H9 (cell line): ENCODE data around the gene FCHSD2. TPM values are rescaled to one million over a fixed set of nuclear protein-coding genes. Genes with fewer than 3 reads are reported as not detected.

Experiments
- DNase-seq: peaks from one replicate; pipeline ENCODE4 v3.0.0-alpha.2; 2017
- H2AFZ ChIP-seq: one replicate; pipeline ENCODE4 v1.6.1; 2013; ENCODE audit warnings: mild to moderate bottlenecking, low read length, control low read depth, moderate library complexity
- H2AK5ac ChIP-seq: 2 replicates; pipeline ENCODE4 v1.6.1; 2013; ENCODE audit warnings: low read length, control low read depth, mixed read lengths; ENCODE audit not compliant: insufficient read length
- H2BK120ac ChIP-seq: one replicate; pipeline ENCODE4 v1.6.1; 2013; ENCODE audit warnings: low read depth, mild to moderate bottlenecking, low read length, control low read depth, inconsistent platforms; ENCODE audit not compliant: poor library complexity, severe bottlenecking
- H2BK12ac ChIP-seq: 2 replicates; pipeline ENCODE4 v1.6.1; 2013; ENCODE audit warnings: low read length, control low read depth, mixed read lengths, low read depth; ENCODE audit not compliant: insufficient read length
- H2BK15ac ChIP-seq: 2 replicates; pipeline ENCODE4 v1.6.1; 2013; ENCODE audit warnings: low read depth, low read length, control low read depth
- H2BK20ac ChIP-seq: one replicate; pipeline ENCODE4 v1.6.1; 2013; ENCODE audit warnings: low read depth, mild to moderate bottlenecking, low read length, control low read depth, inconsistent platforms; ENCODE audit not compliant: poor library complexity, severe bottlenecking
- H2BK5ac ChIP-seq: 2 replicates; pipeline ENCODE4 v1.6.1; 2013; ENCODE audit warnings: low read length, control low read depth, mixed read lengths; ENCODE audit not compliant: insufficient read length
- H3K14ac ChIP-seq: 2 replicates; pipeline ENCODE4 v1.6.1; 2013; ENCODE audit warnings: low read length, control low read depth; ENCODE audit not compliant: insufficient read depth
- H3K18ac ChIP-seq: 2 replicates; pipeline ENCODE4 v1.6.1; 2013; ENCODE audit warnings: low read depth, mild to moderate bottlenecking, mixed read lengths, low read length, control low read depth; ENCODE audit not compliant: insufficient read length
- H3K23ac ChIP-seq: 2 replicates; pipeline ENCODE4 v1.6.1; 2013; ENCODE audit warnings: low read length, control low read depth, mixed read lengths, low read depth; ENCODE audit not compliant: insufficient read length
- H3K23me2 ChIP-seq: 2 replicates; pipeline ENCODE4 v1.6.1; 2013; ENCODE audit warnings: low read depth, mild to moderate bottlenecking, mixed read lengths, low read length, control low read depth; ENCODE audit not compliant: insufficient read length, poor library complexity, severe bottlenecking
- H3K27ac ChIP-seq: 2 replicates; pipeline ENCODE4 v1.5.1; 2013; ENCODE audit warnings: low read length, control low read depth, mixed read lengths, low read depth; ENCODE audit not compliant: insufficient read length
- H3K27me3 ChIP-seq: 2 replicates; pipeline ENCODE4 v1.6.1; 2013; ENCODE audit warnings: low read length, control low read depth, inconsistent platforms; ENCODE audit not compliant: insufficient read depth
- H3K4ac ChIP-seq: 2 replicates; pipeline ENCODE4 v1.6.1; 2013; ENCODE audit warnings: low read depth, mild to moderate bottlenecking, control low read depth, inconsistent platforms, low read length, moderate library complexity
- H3K4me1 ChIP-seq: 2 replicates; pipeline ENCODE4 v1.6.1; 2013; ENCODE audit warnings: low read length, control low read depth, inconsistent platforms; ENCODE audit not compliant: insufficient read depth
- H3K4me2 ChIP-seq: 2 replicates; pipeline ENCODE4 v1.6.1; 2013; ENCODE audit warnings: low read length, control low read depth, mixed read lengths; ENCODE audit not compliant: insufficient read length, insufficient read depth
- H3K56ac ChIP-seq: 2 replicates; pipeline ENCODE4 v1.6.1; 2013; ENCODE audit warnings: low read depth, mild to moderate bottlenecking, mixed read lengths, low read length, control low read depth; ENCODE audit not compliant: insufficient read length
- H3K79me1 ChIP-seq: 2 replicates; pipeline ENCODE4 v1.6.1; 2013; ENCODE audit warnings: low read depth, mild to moderate bottlenecking, moderate library complexity, low read length, control low read depth, inconsistent platforms; ENCODE audit not compliant: insufficient read depth, poor library complexity, severe bottlenecking
- H3K79me2 ChIP-seq: 2 replicates; pipeline ENCODE4 v1.6.1; 2013; ENCODE audit warnings: low read length, control low read depth, inconsistent platforms; ENCODE audit not compliant: insufficient read depth
- H3K9ac ChIP-seq: 2 replicates; pipeline ENCODE4 v1.6.1; 2013; ENCODE audit warnings: low read length, control low read depth, mixed read lengths; ENCODE audit not compliant: insufficient read length; ENCODE audit errors: extremely low read depth
- H3K9me3 ChIP-seq: one replicate; pipeline ENCODE4 v1.6.1; 2013; ENCODE audit warnings: low read depth, low read length, inconsistent platforms; ENCODE audit not compliant: control insufficient read depth
- H3T11ph ChIP-seq: one replicate; pipeline ENCODE4 v1.6.1; 2013; ENCODE audit warnings: mild to moderate bottlenecking, low read length, control low read depth, inconsistent platforms
- H4K20me1 ChIP-seq: one replicate; pipeline ENCODE4 v1.6.1; 2013; ENCODE audit not compliant: control insufficient read depth, insufficient read length, insufficient read depth
- H4K5ac ChIP-seq: 2 replicates; pipeline ENCODE4 v1.6.1; 2013; ENCODE audit warnings: low read depth, mild to moderate bottlenecking, mixed read lengths, low read length, control low read depth; ENCODE audit not compliant: insufficient read length
- H4K8ac ChIP-seq: replicated peaks from 2 replicates; pipeline ENCODE4 v1.6.1; 2013; ENCODE audit warnings: low read length, control low read depth, mixed read lengths, low read depth; ENCODE audit not compliant: insufficient read length
- H4K91ac ChIP-seq: 2 replicates; pipeline ENCODE4 v1.6.1; 2013; ENCODE audit warnings: low read depth, mild to moderate bottlenecking, moderate library complexity, mixed read lengths, low read length, control low read depth; ENCODE audit not compliant: insufficient read length
- H3K27ac Mint-ChIP-seq, 3 experiments: 2 replicates in 2 of 3; 3 replicates in 1 of 3; pipeline ENCODE4 v1.8.0; 2020 to 2021; ENCODE audit warnings: mixed read lengths in 3 of 3, mild to moderate bottlenecking in 1 of 3, moderate library complexity in 1 of 3
- H3K27me3 Mint-ChIP-seq: 2 replicates; pipeline ENCODE4 v1.8.0; 2021; ENCODE audit warnings: low read depth, mild to moderate bottlenecking, moderate library complexity, mixed read lengths
- H3K36me3 Mint-ChIP-seq, 3 experiments: 2 replicates in 2 of 3; 3 replicates in 1 of 3; pipeline ENCODE4 v1.8.0; 2020 to 2021; ENCODE audit warnings: low read depth in 3 of 3, mixed read lengths in 3 of 3; ENCODE audit not compliant: insufficient read depth in 1 of 3
- H3K4me1 Mint-ChIP-seq, 2 experiments: 2 replicates each; pipeline ENCODE4 v1.8.0; 2020; ENCODE audit warnings: mixed read lengths in 2 of 2
- H3K4me3 Mint-ChIP-seq, 2 experiments: 2 replicates in 1 of 2; 3 replicates in 1 of 2; pipeline ENCODE4 v1.8.0; 2020 to 2021; ENCODE audit warnings: mild to moderate bottlenecking in 2 of 2, mixed read lengths in 2 of 2, moderate library complexity in 1 of 2
- H3K9me3 Mint-ChIP-seq, 2 experiments: 2 replicates in 1 of 2; 3 replicates in 1 of 2; pipeline ENCODE4 v1.8.0; 2020; ENCODE audit warnings: mild to moderate bottlenecking in 2 of 2, mixed read lengths in 2 of 2, moderate library complexity in 1 of 2
- CTCF ChIP-seq: fragments of 200-600 bp; sonication (generic); conservative IDR thresholded peaks from 3 replicates; pipeline ENCODE4 v1.8.0; 2021; ENCODE audit warnings: antibody characterized with exemption, mild to moderate bottlenecking
- WGBS: extraction: QIAGEN DNeasy Blood & Tissue Kit; methylation state at CpG from one replicate; pipeline ENCODE4 v1.1.7; 2013; ENCODE audit warnings: missing lambda C conversion rate, low lambda C conversion rate, mixed read lengths; ENCODE audit not compliant: insufficient read length; ENCODE audit errors: extremely low coverage; 5-methylcytosine and 5-hydroxymethylcytosine counted together
- total RNA-seq: library from RNA; stranded (reverse); gene quantifications from 2 replicates; pipeline ENCODE4 v1.2.1, GENCODE V29; 2021

FCHSD2 gene
- total RNA-seq, 1 experiment from 2014 or later, result 17.8 TPM

GRCh38 chr11:72856065-72856464 lies 286.1 kb downstream of the FCHSD2 start:
- H3K9me3 ChIP-seq, result no peaks in the 10 kb centered on the region
- no peak overlapping the region for H2BK120ac ChIP-seq
- H4K5ac ChIP-seq, result no peak overlapping the region
- Mint-ChIP-seq H3K4me3 (no peak overlapping the region), H3K9me3 (no peaks in the 10 kb centered on the region), H3K27me3 (no peaks in the 10 kb centered on the region), H3K27ac (no peak overlapping the region), H3K36me3 (no peaks in the 10 kb centered on the region), H3K4me1 (no peaks in the 10 kb centered on the region)
- no peak overlapping the region for H2BK5ac ChIP-seq
- no peak overlapping the region for H3K56ac ChIP-seq
- DNase-seq, result no peak
- H3K14ac ChIP-seq, result no peak overlapping the region
- no peaks in the 10 kb centered on the region for H3K79me1 ChIP-seq
- H4K20me1 ChIP-seq, result no peaks in the 10 kb centered on the region
- H4K91ac ChIP-seq, result no peak overlapping the region
- whole genome bisulfite sequencing, result no CpG with 5 or more reads among the region's 3 CpGs
- no peaks in the 10 kb centered on the region for H3K23me2 ChIP-seq
- H3K18ac ChIP-seq, result no peak overlapping the region
- H3K9ac ChIP-seq, result no peak overlapping the region
- H3K27ac ChIP-seq, result no peak overlapping the region
- H2BK20ac ChIP-seq, result no peak overlapping the region
- H2BK15ac ChIP-seq, result no peak overlapping the region
- H2BK12ac ChIP-seq, result no peak overlapping the region
- H3K79me2 ChIP-seq, result no peaks in the 10 kb centered on the region
- H3K4me1 ChIP-seq, result no peaks in the 10 kb centered on the region
- no peaks in the 10 kb centered on the region for H3K27me3 ChIP-seq
- H3K23ac ChIP-seq, result no peak overlapping the region
- no peak overlapping the region for H3K4ac ChIP-seq
- no peak overlapping the region for H4K8ac ChIP-seq
- H2AK5ac ChIP-seq, result no peak overlapping the region
- no peak overlapping the region for H3K4me2 ChIP-seq
- H2AFZ ChIP-seq, result no peak overlapping the region
- no peak for TF ChIP-seq CTCF
- H3T11ph ChIP-seq, result no peak overlapping the region
